Neural crest cell (in vitro differentiated cells): ENCODE measurements around the gene SDK1. TPM values are rescaled to one million over a fixed set of nuclear protein-coding genes. Genes with fewer than 3 reads are reported as not detected.

Experiments used
- DNase-seq: peaks from one replicate; pipeline ENCODE4 v3.0.0; 2021; ENCODE audit warnings: low read depth, mixed read lengths, low spot score
- H3K27ac Mint-ChIP-seq: one replicate; pipeline ENCODE4 v1.8.0; 2021; ENCODE audit warnings: mild to moderate bottlenecking, mixed read lengths; ENCODE audit not compliant: unreplicated experiment
- H3K27me3 Mint-ChIP-seq: 2 replicates; pipeline ENCODE4 v1.8.0; 2021; ENCODE audit warnings: low read depth, mild to moderate bottlenecking, mixed read lengths
- H3K36me3 Mint-ChIP-seq: 2 replicates; pipeline ENCODE4 v1.8.0; 2021; ENCODE audit warnings: low read depth, mild to moderate bottlenecking, mixed read lengths
- H3K4me1 Mint-ChIP-seq: 2 replicates; pipeline ENCODE4 v1.8.0; 2021; ENCODE audit warnings: mixed read lengths
- H3K4me3 Mint-ChIP-seq: one replicate; pipeline ENCODE4 v1.8.0; 2021; ENCODE audit warnings: mild to moderate bottlenecking, mixed read lengths
- H3K9me3 Mint-ChIP-seq: 2 replicates; pipeline ENCODE4 v1.8.0; 2021; ENCODE audit warnings: mixed read lengths
- CTCF ChIP-seq: fragments of 200-600 bp; sonication (generic); conservative IDR thresholded peaks from 2 replicates; pipeline ENCODE4 v1.5.0; 2021; ENCODE audit warnings: antibody characterized with exemption, mild to moderate bottlenecking
- total RNA-seq: library from RNA; stranded (reverse); gene quantifications from 2 replicates; pipeline ENCODE4 v1.2.1, GENCODE V29; 2021

SDK1 gene
- total RNA-seq, 1 donor from 2014 or later: 11.6 TPM

GRCh38 chr7:3333861-3334260 lies 32.8 kb downstream of the SDK1 start:
- Mint-ChIP-seq H3K9me3 (no peaks in the 10 kb centered on the region), H3K27ac (no peak overlapping the region), H3K36me3 (no peaks in the 10 kb centered on the region), H3K27me3 (no peaks in the 10 kb centered on the region), H3K4me3 (no peak overlapping the region), H3K4me1 (no peaks in the 10 kb centered on the region)
- TF ChIP-seq CTCF: no peak
- DNase-seq: no peak

GRCh38 chr7:3336042-3336665 lies 35.1 kb downstream of the SDK1 start:
- DNase-seq: no peak
- H3K9me3 Mint-ChIP-seq: no peaks in the 10 kb centered on the region
- H3K27me3 Mint-ChIP-seq: no peaks in the 10 kb centered on the region
- H3K27ac Mint-ChIP-seq: no peak overlapping the region
- H3K36me3 Mint-ChIP-seq: peaks cover 1% of the 10 kb centered on the region
- no peaks in the 10 kb centered on the region for H3K4me1 Mint-ChIP-seq
- H3K4me3 Mint-ChIP-seq: no peak overlapping the region
- TF ChIP-seq CTCF: no peak

- Mint-ChIP-seq H3K9me3 (peaks cover 3% of the 10 kb centered on the region), H3K36me3 (peaks cover 3% of the 10 kb centered on the region), H3K4me3 (no peak overlapping the region), H3K4me1 (no peaks in the 10 kb centered on the region), H3K27me3 (no peaks in the 10 kb centered on the region), H3K27ac (no peak overlapping the region)
- no peak for DNase-seq
- no peak for TF ChIP-seq CTCF
These were observed 37.1 kb downstream of the SDK1 start for GRCh38 chr7:3338161-3338560.

GRCh38 chr7:3345699-3346481 lies 44.8 kb downstream of the SDK1 start:
- peaks cover 3% of the 10 kb centered on the region for H3K36me3 Mint-ChIP-seq
- DNase-seq: no peak
- H3K4me1 Mint-ChIP-seq: peaks cover 4% of the 10 kb centered on the region
- H3K27ac Mint-ChIP-seq: no peak overlapping the region
- H3K27me3 Mint-ChIP-seq: no peaks in the 10 kb centered on the region
- H3K9me3 Mint-ChIP-seq: peaks cover 3% of the 10 kb centered on the region
- no peak for TF ChIP-seq CTCF
- no peak overlapping the region for H3K4me3 Mint-ChIP-seq

GRCh38 chr7:3349126-3349525 lies 48.1 kb downstream of the SDK1 start:
- H3K4me3 Mint-ChIP-seq: no peak overlapping the region
- no peak for DNase-seq

More at GRCh38 chr7:3349126-3349525, 48.1 kb downstream of the SDK1 start:
- no peak for TF ChIP-seq CTCF
- H3K27ac Mint-ChIP-seq: peak overlapping the region; percentile 59
- H3K36me3 Mint-ChIP-seq: no peaks in the 10 kb centered on the region
- H3K27me3 Mint-ChIP-seq: no peaks in the 10 kb centered on the region
- no peaks in the 10 kb centered on the region for H3K9me3 Mint-ChIP-seq
- peaks cover 4% of the 10 kb centered on the region for H3K4me1 Mint-ChIP-seq
